Loucy (cell line): Measurements from ENCODE around the gene RXRA.

Experiments
- H2AFZ ChIP-seq: fragments of 200-600 bp; sonication (generic); 2 replicates; pipeline ENCODE4 v1.6.0; 2016; ENCODE audit warnings: antibody characterized with exemption, mild to moderate bottlenecking, low read length, moderate library complexity
- H3F3A ChIP-seq: fragments of 200-600 bp; 2 replicates; pipeline ENCODE4 v1.6.0; 2016; ENCODE audit warnings: antibody characterized with exemption, low read depth, mild to moderate bottlenecking
- H3K27me3 ChIP-seq: fragments of 200-600 bp; sonication (generic); 2 replicates; pipeline ENCODE4 v1.6.1; 2014; ENCODE audit warnings: low read length, mild to moderate bottlenecking; ENCODE audit not compliant: insufficient read depth, poor library complexity, severe bottlenecking
- H3K36me3 ChIP-seq: fragments of 200-600 bp; sonication (generic); 2 replicates; pipeline ENCODE4 v1.6.1; 2016; ENCODE audit warnings: low read length; ENCODE audit not compliant: insufficient read depth
- H3K4me1 ChIP-seq: fragments of 200-600 bp; sonication (generic); 2 replicates; pipeline ENCODE4 v1.5.1; 2014; ENCODE audit warnings: low read length, mild to moderate bottlenecking; ENCODE audit not compliant: insufficient read depth, poor library complexity, severe bottlenecking
- H3K4me2 ChIP-seq: fragments of 200-600 bp; sonication (generic); 2 replicates; pipeline ENCODE4 v1.6.0; 2014; ENCODE audit warnings: antibody characterized with exemption, low read length, low read depth, mild to moderate bottlenecking; ENCODE audit not compliant: poor library complexity, severe bottlenecking
- H3K4me3 ChIP-seq: fragments of 200-600 bp; sonication (generic); 2 replicates; pipeline ENCODE4 v1.5.1; 2014; ENCODE audit warnings: low read length, mild to moderate bottlenecking, mixed read lengths; ENCODE audit not compliant: poor library complexity, severe bottlenecking
- H3K79me2 ChIP-seq: fragments of 200-600 bp; sonication (generic); 2 replicates; pipeline ENCODE4 v1.6.1; 2014; ENCODE audit warnings: low read length; ENCODE audit not compliant: insufficient read depth
- H3K9ac ChIP-seq: fragments of 200-600 bp; sonication (generic); 2 replicates; pipeline ENCODE4 v1.6.0; 2014; ENCODE audit warnings: mild to moderate bottlenecking, low read depth, low read length, moderate library complexity; ENCODE audit not compliant: poor library complexity, severe bottlenecking
- H3K9me2 ChIP-seq: fragments of 200-600 bp; sonication (generic); replicated peaks from 2 replicates; pipeline ENCODE4 v1.6.1; 2016; ENCODE audit warnings: low read depth, low read length, mixed read lengths
- H3K9me3 ChIP-seq: fragments of 200-600 bp; sonication (generic); 2 replicates; pipeline ENCODE4 v1.6.1; 2014; ENCODE audit warnings: mild to moderate bottlenecking, antibody characterized with exemption, low read length, low read depth; ENCODE audit not compliant: insufficient read depth
- H4K20me1 ChIP-seq: fragments of 200-600 bp; sonication (generic); 2 replicates; pipeline ENCODE4 v1.6.0; 2014; ENCODE audit warnings: antibody characterized with exemption, low read length, mild to moderate bottlenecking; ENCODE audit not compliant: insufficient read depth, poor library complexity, severe bottlenecking
- CTCF ChIP-seq: fragments of 200-600 bp; sonication (generic); conservative IDR thresholded peaks from 2 replicates; pipeline ENCODE4 v1.5.1; 2014; ENCODE audit warnings: mild to moderate bottlenecking, antibody characterized with exemption, low read length
- EZH2phosphoT487 ChIP-seq: fragments of 200-600 bp; IDR thresholded peaks from 2 replicates; pipeline ENCODE4 v1.6.1; 2018; ENCODE audit warnings: antibody characterized with exemption, mild to moderate bottlenecking, moderate library complexity, borderline replicate concordance

Gene RXRA

GRCh38 chr9:134319306-134320125 lies 6.7 kb upstream of the RXRA start:
- no peaks in the 10 kb centered on the region for H3K27me3 ChIP-seq
- no peaks in the 10 kb centered on the region for H4K20me1 ChIP-seq
- no peak overlapping the region for H3K9ac ChIP-seq
- no peak overlapping the region for H3K4me2 ChIP-seq
- no peaks in the 10 kb centered on the region for H3K79me2 ChIP-seq
- H3K9me3 ChIP-seq = no peaks in the 10 kb centered on the region
- TF ChIP-seq EZH2phosphoT487 (no peak), CTCF (no peak)
- H3K9me2 ChIP-seq = no peaks in the 10 kb centered on the region
- H3F3A ChIP-seq = peaks cover 4% of the 10 kb centered on the region; the same call in 1 of the 2 replicates
- peaks cover 7% of the 10 kb centered on the region for H3K4me1 ChIP-seq
- no peak overlapping the region for H2AFZ ChIP-seq
- no peaks in the 10 kb centered on the region for H3K36me3 ChIP-seq
- no peak overlapping the region for H3K4me3 ChIP-seq

- H3F3A ChIP-seq = peaks cover 4% of the 10 kb centered on the region; the same call in 1 of the 2 replicates
- no peak overlapping the region for H3K4me2 ChIP-seq
- TF ChIP-seq CTCF (no peak), EZH2phosphoT487 (no peak)
Observed at GRCh38 chr9:134320126-134320867, 6.0 kb upstream of the RXRA start.

DNA sequence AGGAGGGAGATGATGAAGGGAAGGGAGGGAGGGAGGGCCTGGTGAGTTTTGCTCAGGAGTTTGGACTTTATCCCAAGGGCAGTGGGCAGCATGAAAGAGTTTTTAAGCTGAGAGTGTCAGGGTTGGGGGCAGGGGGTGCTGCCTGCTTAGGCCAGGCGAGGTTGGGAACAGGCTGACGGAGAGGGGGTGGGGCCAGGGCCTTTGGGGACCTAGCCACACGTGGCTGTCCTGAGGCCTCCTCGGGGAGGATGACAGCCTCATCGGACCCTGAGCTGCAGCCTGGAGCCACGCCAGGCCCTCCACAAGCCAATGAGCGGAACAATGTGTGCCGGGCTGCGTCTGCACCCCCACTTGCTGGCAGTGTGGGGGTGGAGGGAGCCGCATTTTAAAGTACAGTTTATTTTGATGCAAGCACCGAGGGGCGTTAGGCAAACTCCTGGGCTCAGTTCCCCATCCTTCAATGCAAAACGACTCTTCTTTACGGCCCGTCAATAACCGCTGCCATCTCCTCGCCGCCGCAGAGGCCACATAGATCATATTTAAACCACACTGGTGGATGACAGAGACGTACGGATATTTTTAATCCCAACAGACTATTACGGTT lies 5.3 kb upstream of the RXRA start:
- Histone ChIP-seq H3K9me2 (no peaks in the 10 kb centered on the region), H3K9me3 (no peaks in the 10 kb centered on the region), H3K9ac (no peak overlapping the region), H3K4me1 (peaks cover 17% of the 10 kb centered on the region), H4K20me1 (no peaks in the 10 kb centered on the region), H3K4me2 (no peak overlapping the region), H3K27me3 (no peaks in the 10 kb centered on the region), H3K79me2 (no peaks in the 10 kb centered on the region), H2AFZ (no peak overlapping the region), H3K4me3 (no peak overlapping the region), H3F3A (peaks cover 4% of the 10 kb centered on the region; the same call in 1 of the 2 replicates), H3K36me3 (no peaks in the 10 kb centered on the region)
- TF ChIP-seq CTCF (no peak), EZH2phosphoT487 (no peak)

More at GRCh38 chr9:134320126-134320867, 6.0 kb upstream of the RXRA start:
- H4K20me1 ChIP-seq = no peaks in the 10 kb centered on the region
- H3K36me3 ChIP-seq = no peaks in the 10 kb centered on the region
- H3K9me3 ChIP-seq = no peaks in the 10 kb centered on the region
- H3K79me2 ChIP-seq = no peaks in the 10 kb centered on the region
- no peaks in the 10 kb centered on the region for H3K9me2 ChIP-seq
- H3K27me3 ChIP-seq = no peaks in the 10 kb centered on the region
- H3K4me3 ChIP-seq = no peak overlapping the region
- H2AFZ ChIP-seq = no peak overlapping the region
- no peak overlapping the region for H3K9ac ChIP-seq
- H3K4me1 ChIP-seq = peaks cover 12% of the 10 kb centered on the region
